GM12891 (cell line): Measurements from ENCODE around the gene BCL7A.

Experiments
- DNase-seq: peaks from one replicate; pipeline ENCODE4 v3.0.0; 2011; ENCODE audit warnings: low spot score; ENCODE audit not compliant: insufficient read length
- FAIRE-seq: peaks from 2 replicates; lab custom pipeline; 2011; peaks lifted over from hg19 to GRCh38; lab: Jason Lieb, UNC
- PAX5 ChIP-seq: IDR thresholded peaks from 2 replicates; pipeline ENCODE4 v1.6.1; 2011; ENCODE audit warnings: low read length, moderate library complexity, mild to moderate bottlenecking; ENCODE audit not compliant: insufficient read depth, severe bottlenecking
- POLR2A ChIP-seq: IDR thresholded peaks from 2 replicates; pipeline ENCODE4 v1.6.1; 2011; ENCODE audit warnings: low read depth, low read length, control low read depth
- POLR2AphosphoS5 ChIP-seq: IDR thresholded peaks from 2 replicates; pipeline ENCODE4 v1.6.1; 2011; ENCODE audit warnings: low read depth, low read length, control low read depth
- POU2F2 ChIP-seq: IDR thresholded peaks from 2 replicates; pipeline ENCODE4 v1.6.1; 2011; ENCODE audit warnings: low read depth, mild to moderate bottlenecking, control low read depth, low read length, moderate library complexity
- SPI1 ChIP-seq: IDR thresholded peaks from 2 replicates; pipeline ENCODE4 v1.6.1; 2011; ENCODE audit warnings: low read depth, low read length, control low read depth
- TAF1 ChIP-seq: IDR thresholded peaks from 2 replicates; pipeline ENCODE4 v1.6.1; 2011; ENCODE audit warnings: low read depth, low read length, control low read depth

Gene BCL7A

DNA sequence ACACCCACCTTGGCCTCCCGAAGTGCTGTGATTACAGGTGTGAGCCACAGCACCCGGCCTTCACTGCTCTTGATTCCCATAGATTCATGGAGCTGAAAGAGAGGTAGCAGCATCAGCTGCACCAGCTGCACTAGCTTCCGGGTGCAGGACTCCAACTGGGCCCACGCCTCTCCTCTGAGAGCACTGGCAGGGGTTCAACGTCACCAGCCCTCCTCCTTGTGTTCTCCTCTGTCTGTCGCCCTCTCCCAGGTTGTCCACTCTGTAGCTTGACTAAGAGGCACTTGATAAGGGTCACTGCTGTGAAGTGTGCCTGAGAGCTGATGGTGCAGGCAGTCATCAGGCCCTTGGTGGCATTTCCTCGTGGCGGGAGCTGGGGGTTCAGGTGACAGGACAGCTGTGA lies 85.2 kb downstream of the BCL7A start:
- TF ChIP-seq POU2F2 (no peak), TAF1 (no peak), SPI1 (no peak), POLR2A (no peak), PAX5 (no peak)
- DNase-seq (no peak), FAIRE-seq (no peak)

- no peak for TF ChIP-seq PAX5
- no peak for TF ChIP-seq SPI1
- TF ChIP-seq POLR2A: no peak
- no peak for TF ChIP-seq POU2F2
- DNase-seq (no peak), FAIRE-seq (no peak)
Observed at GRCh38 chr12:122107261-122107660, 85.6 kb downstream of the BCL7A start.

DNA sequence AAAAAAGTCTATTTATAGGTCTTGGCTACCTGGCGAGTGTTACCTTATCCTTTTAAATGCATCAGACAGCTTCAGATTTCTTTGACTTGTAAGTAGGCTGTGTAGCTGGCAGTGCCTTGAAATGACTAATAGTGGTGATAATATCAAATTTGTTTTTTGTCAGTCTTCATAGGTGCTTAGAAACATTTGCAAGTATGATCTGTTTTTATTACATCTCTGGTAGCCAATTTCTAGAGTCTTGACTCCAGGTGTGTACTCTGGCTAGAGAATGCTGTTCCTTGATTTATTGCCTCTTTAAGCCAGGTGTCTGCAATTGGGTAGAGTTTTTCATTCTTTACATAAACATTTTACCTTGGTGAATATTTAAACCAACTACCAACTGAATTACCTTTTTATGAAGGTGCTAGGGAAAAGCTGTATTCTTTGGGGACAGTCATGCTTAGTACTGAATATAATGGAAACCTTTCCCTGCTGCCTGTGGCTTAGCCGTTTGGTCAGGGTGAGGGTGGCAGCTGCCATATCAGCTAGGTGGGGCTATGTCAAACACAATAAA lies 89.5 kb downstream of the BCL7A start:
- TF ChIP-seq SPI1: no peak
- TF ChIP-seq TAF1: no peak
- no peak for TF ChIP-seq POLR2A
- no peak for TF ChIP-seq POLR2AphosphoS5
- TF ChIP-seq POU2F2: no peak
- TF ChIP-seq PAX5: no peak
- no peak for DNase-seq
- FAIRE-seq: no peak
